ENCODE measurements around the gene NFATC2IP. TPM values are rescaled to one million over a fixed set of nuclear protein-coding genes. Genes with fewer than 3 reads are reported as not detected.

NFATC2IP gene
- total and polyA plus RNA-seq, 2 donors (not counting 1 experiment from before 2014, with no cell fraction given): 96.4 to 102 TPM

DNA sequence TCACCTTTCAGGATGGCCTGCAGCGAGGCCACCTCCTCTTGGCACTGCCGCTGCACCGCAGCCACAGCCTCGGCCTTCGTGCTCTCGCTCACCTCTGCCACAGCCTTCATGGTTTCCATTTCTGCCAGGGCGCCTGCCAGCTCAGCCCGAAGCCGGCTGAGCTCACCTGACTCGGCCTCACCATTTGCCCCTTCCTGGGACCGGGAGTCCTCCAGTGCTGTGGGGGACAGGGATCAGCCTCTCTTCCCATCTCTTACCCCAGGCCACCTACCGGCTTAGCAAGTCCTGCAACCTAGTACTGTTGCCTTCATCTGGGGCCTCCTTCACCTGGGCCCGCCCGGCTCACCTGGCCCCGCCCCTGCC, 26.4 kb upstream of the NFATC2IP start:
- Mint-ChIP-seq H3K9me3 (ENCODE audit: insufficient read depth) (no peaks in the 10 kb centered on the region), H3K4me1 (peaks cover 54% of the 10 kb centered on the region), H3K27me3 (no peaks in the 10 kb centered on the region), H3K27ac (peak overlapping the region; percentile 98), H3K4me3 (peak overlapping the region; percentile 95)
- Histone ChIP-seq H3K4me3 (ENCODE audit: control extremely low read depth in 1 of 5, extremely low read depth in 1 of 5, insufficient read depth in 1 of 5, low read depth in 2 of 5, low read length in 4 of 5) (peak overlapping the region in 4 of 5 experiments; percentile 68 to 97 (median 92)), H3K9ac (ENCODE audit: low read length) (peak overlapping the region; percentile 94), H3K27me3 (replicated peaks in 1 of 4; ENCODE audit: control extremely low read depth in 1 of 4, control insufficient read depth in 3 of 4, insufficient read depth in 4 of 4, low read length in 3 of 4) (no peaks in the 10 kb centered on the region), H3K27ac (ENCODE audit: low read length in 2 of 2) (peak overlapping the region; percentile 87 to 91), H3K36me3 (replicated peaks in 1 of 2; ENCODE audit: control extremely low read depth in 1 of 2, control insufficient read depth in 1 of 2, extremely low read depth in 1 of 2, insufficient read depth in 2 of 2, low read length in 1 of 2) (peaks cover 6 to 22% of the 10 kb centered on the region in 2 experiments), H3K4me2 (replicated peaks; ENCODE audit: low read depth, low read length, poor library complexity, severe bottlenecking) (peak overlapping the region; percentile 82), H3K9me3 (ENCODE audit: control extremely low read depth in 1 of 3, control insufficient read depth in 2 of 3, insufficient read depth in 1 of 3, low read length in 2 of 3) (no peaks in the 10 kb centered on the region), H2AFZ (ENCODE audit: insufficient read depth, low read depth, low read length, poor library complexity, severe bottlenecking) (peak overlapping the region; percentile 89), H4K20me1 (ENCODE audit: control insufficient read depth, insufficient read depth, low read length, poor library complexity, severe bottlenecking) (peaks cover 21% of the 10 kb centered on the region), H3K4me1 (ENCODE audit: control insufficient read depth in 2 of 2, insufficient read depth in 2 of 2, low read length in 2 of 2) (peaks cover 30 to 60% of the 10 kb centered on the region in 2 donors), H3K79me2 (ENCODE audit: control insufficient read depth, insufficient read depth, low read length) (peaks cover 36% of the 10 kb centered on the region)
- 26% methylated on average over 14 of the region's 15 CpGs for WGBS (ENCODE audit: insufficient coverage)
- no peak for ATAC-seq (ENCODE audit: low read depth)
- ChIA-PET POLR2A (interaction anchor here (0.7 to 5.1 kb wide), 11 partner anchors 8 to 1141 kb away, joined by 3 to 34 read pairs (median 13); partner anchors contain the start of genes ALDOA, APOBR, ATXN2L and CD19), CTCF (interaction anchor here (0.6 to 7.7 kb wide), 11 partner anchors 9 to 78 kb away, joined by 3 to 114 read pairs (median 6); partner anchors contain the start of genes NFATC2IP, SH2B1 and TUFM)
- TF ChIP-seq CTCF (IDR thresholded peaks at IDR 0.05): peak; percentile 39
- no peak for TF ChIP-seq EZH2 (IDR thresholded peaks at IDR 0.05; ENCODE audit: borderline replicate concordance, insufficient read depth, low read depth, low read length, poor library complexity, severe bottlenecking)
- DNase-seq: no peak
- intact Hi-C loops (cut with micrococcal nuclease): loop anchor here (1.0 to 10.0 kb wide), 6 partner anchors 8 to 1998 kb away; partner anchors contain the start of genes ATXN2L, FBXL19, MYL11 and NFATC2IP

DNA sequence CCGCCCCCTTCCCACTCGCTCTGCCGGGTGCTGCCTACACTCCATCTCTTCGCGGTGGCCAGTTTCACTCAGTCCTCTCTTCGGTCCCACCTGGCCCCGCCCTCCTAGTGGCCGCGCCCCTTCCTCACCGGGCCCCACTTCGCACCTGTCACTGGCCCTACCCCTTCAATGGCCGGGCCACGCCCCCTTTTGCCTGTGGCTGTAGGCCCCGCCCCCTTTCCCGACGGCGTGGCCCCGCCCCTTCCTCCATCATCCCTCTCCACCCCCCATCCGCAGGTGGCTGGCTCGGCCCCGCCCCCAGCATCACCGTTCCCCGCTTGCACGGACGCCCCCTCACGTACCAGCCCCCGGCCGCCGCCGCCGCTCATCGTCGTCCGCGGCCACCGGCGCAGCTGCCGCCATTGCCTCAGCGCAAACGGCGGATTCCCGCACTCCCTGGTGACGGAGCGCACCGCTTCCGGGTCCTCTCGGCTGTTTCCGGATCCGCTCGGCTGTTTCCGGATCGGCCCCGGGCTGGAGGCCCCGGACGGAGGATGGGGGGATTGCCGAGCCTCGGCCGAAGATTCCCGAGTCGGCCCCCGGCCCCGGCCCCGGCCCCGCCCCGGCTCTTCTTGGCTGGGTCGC, 25.9 kb upstream of the NFATC2IP start, which contains the start of gene RABEP2:
Gene RABEP2 (minus strand): TSS at position 477 of the 624 bp plus-strand sequence. CDS start 75 bp downstream, at position 402.
- H3K9me3 Mint-ChIP-seq (ENCODE audit: insufficient read depth): no peaks in the 10 kb centered on the region
- peak; percentile 60 for ATAC-seq (ENCODE audit: low read depth)

More for the DNA sequence above, 25.9 kb upstream of the NFATC2IP start, which contains the start of gene RABEP2:
- peaks cover 16% of the 10 kb centered on the region for H4K20me1 ChIP-seq (ENCODE audit: control insufficient read depth, insufficient read depth, low read length, poor library complexity, severe bottlenecking)
- no peak for TF ChIP-seq CTCF (IDR thresholded peaks at IDR 0.05)
- no peak for TF ChIP-seq EZH2 (IDR thresholded peaks at IDR 0.05; ENCODE audit: borderline replicate concordance, insufficient read depth, low read depth, low read length, poor library complexity, severe bottlenecking)
- H3K27ac ChIP-seq (ENCODE audit: low read length in 2 of 2): peak within 1 kb of the TSS; percentile 87 to 91
- H3K9ac ChIP-seq (ENCODE audit: low read length): peak within 1 kb of the TSS; percentile 94
- H3K4me1 ChIP-seq (ENCODE audit: control insufficient read depth in 2 of 2, insufficient read depth in 2 of 2, low read length in 2 of 2): peaks cover 30 to 61% of the 10 kb centered on the region in 2 donors
- H3K9me3 ChIP-seq (ENCODE audit: control extremely low read depth in 1 of 3, control insufficient read depth in 2 of 3, insufficient read depth in 1 of 3, low read length in 2 of 3): no peaks in the 10 kb centered on the region
- Mint-ChIP-seq H3K4me1 (peaks cover 50% of the 10 kb centered on the region), H3K27me3 (no peaks in the 10 kb centered on the region), H3K27ac (peak within 1 kb of the TSS; percentile 98), H3K4me3 (peak within 1 kb of the TSS; percentile 95)
- WGBS (ENCODE audit: insufficient coverage): under 1% methylated on average over 57 of the region's 66 CpGs
- POLR2A ChIA-PET: interaction anchor here (1.0 to 5.1 kb wide), 10 partner anchors 8 to 1141 kb away, joined by 3 to 34 read pairs (median 12); partner anchors contain the start of genes ALDOA, APOBR, ATXN2L and CD19
- no peaks in the 10 kb centered on the region for H3K27me3 ChIP-seq (replicated peaks in 1 of 4; ENCODE audit: control extremely low read depth in 1 of 4, control insufficient read depth in 3 of 4, insufficient read depth in 4 of 4, low read length in 3 of 4)
- H3K4me2 ChIP-seq (replicated peaks; ENCODE audit: low read depth, low read length, poor library complexity, severe bottlenecking): peak within 1 kb of the TSS; percentile 82
- H2AFZ ChIP-seq (ENCODE audit: insufficient read depth, low read depth, low read length, poor library complexity, severe bottlenecking): peak within 1 kb of the TSS; percentile 89
- peaks cover 31% of the 10 kb centered on the region for H3K79me2 ChIP-seq (ENCODE audit: control insufficient read depth, insufficient read depth, low read length)
- CTCF ChIA-PET: interaction anchor here (1.9 to 7.7 kb wide), 4 partner anchors 8 to 25 kb away, joined by 10 to 114 read pairs (median 16); partner anchors contain the start of gene NFATC2IP
- H3K4me3 ChIP-seq (ENCODE audit: control extremely low read depth in 1 of 5, extremely low read depth in 1 of 5, insufficient read depth in 1 of 5, low read depth in 2 of 5, low read length in 4 of 5): peak within 1 kb of the TSS; percentile 58 to 97 (median 92)
- intact Hi-C loops (cut with micrococcal nuclease): loop anchor here (1.0 to 10.0 kb wide), 8 partner anchors 7 to 1998 kb away; partner anchors contain the start of genes ATXN2L, FBXL19, MYL11 and NFATC2IP
- DNase-seq: peak; percentile 97
- H3K36me3 ChIP-seq (replicated peaks in 1 of 2; ENCODE audit: control extremely low read depth in 1 of 2, control insufficient read depth in 1 of 2, extremely low read depth in 1 of 2, insufficient read depth in 2 of 2, low read length in 1 of 2): peaks cover 3 to 17% of the 10 kb centered on the region in 2 experiments
